Putamen (tissue), 1 donor: Measurements from ENCODE around the gene SCAPER.
A peak's percentile ranks its signal among the peaks of the same experiment; 100 is the strongest.

Experiments used
- DNase-seq: peaks from one replicate; pipeline ENCODE4 v3.0.0-alpha.2; 2016; ENCODE audit warnings: low spot score

Gene SCAPER

GRCh38 chr15:76905013-76905839 lies at the start of gene SCAPER:
TSS of gene SCAPER (minus strand) at chr15:76905340. CDS start at chr15:76883817, 21,523 bp downstream.
- DNase-seq = peak; percentile 93

- peak; percentile 71 for DNase-seq
These were observed 49.6 kb upstream of the SCAPER start for GRCh38 chr15:76954744-76955143.

- DNase-seq = no peak
These were observed 48.8 kb upstream of the SCAPER start for GRCh38 chr15:76953913-76954312.

- DNase-seq = no peak
These were observed 46.1 kb upstream of the SCAPER start for GRCh38 chr15:76951220-76951619.

- DNase-seq = no peak
These were observed 42.3 kb upstream of the SCAPER start for GRCh38 chr15:76947454-76947853.

- DNase-seq = peak; percentile 60
These were observed 40.5 kb upstream of the SCAPER start for GRCh38 chr15:76945494-76946093.

GRCh38 chr15:76942331-76942730 lies 37.2 kb upstream of the SCAPER start:
- no peak for DNase-seq

GRCh38 chr15:76941636-76942035 lies 36.5 kb upstream of the SCAPER start:
- DNase-seq = no peak

- no peak for DNase-seq
These were observed 34.6 kb upstream of the SCAPER start for GRCh38 chr15:76939715-76940114.

- DNase-seq = no peak
These were observed 33.6 kb upstream of the SCAPER start for GRCh38 chr15:76938752-76939151.

GRCh38 chr15:76936671-76937070 lies 31.5 kb upstream of the SCAPER start:
- no peak for DNase-seq

GRCh38 chr15:76935620-76936019 lies 30.5 kb upstream of the SCAPER start:
- no peak for DNase-seq

- no peak for DNase-seq
These were observed 27.2 kb upstream of the SCAPER start for GRCh38 chr15:76932135-76932966.

GRCh38 chr15:76931397-76932134 lies 26.4 kb upstream of the SCAPER start, which contains the start of gene RCN2:
TSS of gene RCN2 (plus strand) at chr15:76931749. CDS start at chr15:76931842, 93 bp downstream.
- peak; percentile 95 for DNase-seq

- DNase-seq = no peak
These were observed 25.8 kb upstream of the SCAPER start for GRCh38 chr15:76930831-76931396.

GRCh38 chr15:76929011-76929760 lies 24.0 kb upstream of the SCAPER start:
- no peak for DNase-seq

GRCh38 chr15:76928201-76928600 lies 23.1 kb upstream of the SCAPER start:
- no peak for DNase-seq

- no peak for DNase-seq
These were observed 11.2 kb upstream of the SCAPER start for GRCh38 chr15:76916369-76916768.

- no peak for DNase-seq
These were observed 8.6 kb upstream of the SCAPER start for GRCh38 chr15:76913737-76914136.

GRCh38 chr15:76912430-76912829 lies 7.3 kb upstream of the SCAPER start:
- DNase-seq = no peak

- DNase-seq = no peak
These were observed 715 bp upstream of the SCAPER start for GRCh38 chr15:76905855-76906254.
